ENCODE data around the gene NCKAP5L. TPM values are rescaled to one million over a fixed set of nuclear protein-coding genes. Genes with fewer than 3 reads are reported as not detected.
A peak's percentile ranks its signal among the peaks of the same experiment; 100 is the strongest.
"Not testable (repeated sequence)": the region's sequence is repeated elsewhere in the genome, so short reads cannot be mapped to it uniquely, and the experiment has no call there.

Gene NCKAP5L
- total RNA-seq, 1 experiment from 2014 or later: 29.6 TPM

- in situ Hi-C loops (cut with HindIII; ENCODE audit: low pct_unique_long_range_greater_than_20kb, low sequenced_read_pairs): no loop called here
- DNase-seq (ENCODE audit: low read depth, low spot score): no peak
These were observed 32.5 kb downstream of the NCKAP5L start for GRCh38 chr12:49795654-49796105.

- no peak for DNase-seq (ENCODE audit: low read depth, low spot score)
- in situ Hi-C loops (cut with HindIII; ENCODE audit: low pct_unique_long_range_greater_than_20kb, low sequenced_read_pairs): no loop called here
These were observed 33.2 kb downstream of the NCKAP5L start for GRCh38 chr12:49794811-49795653.

- DNase-seq (ENCODE audit: low read depth, low spot score): no peak
- in situ Hi-C loops (cut with HindIII; ENCODE audit: low pct_unique_long_range_greater_than_20kb, low sequenced_read_pairs): no loop called here
These were observed 34.2 kb downstream of the NCKAP5L start for GRCh38 chr12:49794021-49794420.

- DNase-seq (ENCODE audit: low read depth, low spot score): no peak
These were observed 34.6 kb downstream of the NCKAP5L start for GRCh38 chr12:49793620-49794019.

GRCh38 chr12:49792976-49793580 lies 35.1 kb downstream of the NCKAP5L start:
- no peak for DNase-seq (ENCODE audit: low read depth, low spot score)
- in situ Hi-C loops (cut with HindIII; ENCODE audit: low pct_unique_long_range_greater_than_20kb, low sequenced_read_pairs): no loop called here

More at GRCh38 chr12:49793620-49794019, 34.6 kb downstream of the NCKAP5L start:
- in situ Hi-C loops (cut with HindIII; ENCODE audit: low pct_unique_long_range_greater_than_20kb, low sequenced_read_pairs): no loop called here

GRCh38 chr12:49792181-49792970 lies 35.8 kb downstream of the NCKAP5L start:
- in situ Hi-C loops (cut with HindIII; ENCODE audit: low pct_unique_long_range_greater_than_20kb, low sequenced_read_pairs): no loop called here
- no peak for DNase-seq (ENCODE audit: low read depth, low spot score)

- no peak for DNase-seq (ENCODE audit: low read depth, low spot score)
- in situ Hi-C loops (cut with HindIII; ENCODE audit: low pct_unique_long_range_greater_than_20kb, low sequenced_read_pairs): no loop called here
These were observed 36.5 kb downstream of the NCKAP5L start for GRCh38 chr12:49791700-49792099.

- DNase-seq (ENCODE audit: low read depth, low spot score): no peak
- in situ Hi-C loops (cut with HindIII; ENCODE audit: low pct_unique_long_range_greater_than_20kb, low sequenced_read_pairs): no loop called here
These were observed 37.3 kb downstream of the NCKAP5L start for GRCh38 chr12:49790741-49791555.

GRCh38 chr12:49789992-49790391 lies 38.2 kb downstream of the NCKAP5L start:
- in situ Hi-C loops (cut with HindIII; ENCODE audit: low pct_unique_long_range_greater_than_20kb, low sequenced_read_pairs): no loop called here
- DNase-seq (ENCODE audit: low read depth, low spot score): no peak

GRCh38 chr12:49787672-49788071 lies 40.5 kb downstream of the NCKAP5L start:
- DNase-seq (ENCODE audit: low read depth, low spot score): no peak
- in situ Hi-C loops (cut with HindIII; ENCODE audit: low pct_unique_long_range_greater_than_20kb, low sequenced_read_pairs): no loop called here

GRCh38 chr12:49784756-49785409 lies 43.3 kb downstream of the NCKAP5L start:
- in situ Hi-C loops (cut with HindIII; ENCODE audit: low pct_unique_long_range_greater_than_20kb, low sequenced_read_pairs): no loop called here
- DNase-seq (ENCODE audit: low read depth, low spot score): no peak

- no peak for DNase-seq (ENCODE audit: low read depth, low spot score)
- in situ Hi-C loops (cut with HindIII; ENCODE audit: low pct_unique_long_range_greater_than_20kb, low sequenced_read_pairs): no loop called here
These were observed 44.1 kb downstream of the NCKAP5L start for GRCh38 chr12:49783917-49784676.

GRCh38 chr12:49780914-49781313 lies 47.3 kb downstream of the NCKAP5L start:
- DNase-seq (ENCODE audit: low read depth, low spot score); in situ Hi-C loops (cut with HindIII; ENCODE audit: low pct_unique_long_range_greater_than_20kb, low sequenced_read_pairs): not testable (repeated sequence)

GRCh38 chr12:49779581-49779980 lies 48.6 kb downstream of the NCKAP5L start:
- in situ Hi-C loops (cut with HindIII; ENCODE audit: low pct_unique_long_range_greater_than_20kb, low sequenced_read_pairs): no loop called here
- DNase-seq (ENCODE audit: low read depth, low spot score): no peak

- DNase-seq (ENCODE audit: low read depth, low spot score): peak; percentile 59
- in situ Hi-C loops (cut with HindIII; ENCODE audit: low pct_unique_long_range_greater_than_20kb, low sequenced_read_pairs): no loop called here
These were observed 50.1 kb downstream of the NCKAP5L start for GRCh38 chr12:49777800-49778748.

Data from SK-MEL-5 (cell line).